K562 (cell line): ENCODE measurements around the gene NRARP. TPM values are rescaled to one million over a fixed set of nuclear protein-coding genes. Genes with fewer than 3 reads are reported as not detected.

ENCODE experiments used
- ATAC-seq: fragments of 200-7000 bp; cut with Tn5 transposase; 3 replicates; pipeline ENCODE4 v1.9.1; 2020; ENCODE audit warnings: moderate library complexity
- BruUV-seq: library from RNA; stranded (reverse); fragments of 400-500 nt; replicated peaks from 2 replicates; lab custom pipeline; 2021; lab: Mats Ljungman, UMichigan
- CTCF ChIA-PET: fragments of 300-600 bp; formaldehyde crosslinking; extraction: SDS; loops from one replicate; lab custom pipeline; 2021; ENCODE audit warnings: low intra/inter-chr PET ratio; lab: Yijun Ruan, JAX
- POLR2A ChIA-PET: fragments of 300-600, 350-650 bp; sonication (Branson Sonifier 250); formaldehyde crosslinking; extraction: SDS; loops from one replicate; lab custom pipeline; 2021; ENCODE audit warnings: antibody characterized with exemption, inconsistent platforms; lab: Yijun Ruan, JAX
- DNase-seq, 4 experiments: peaks; one replicate each; pipeline versions ENCODE4 v3.0.0 to v3.0.0-alpha.2; 2011 to 2018; ENCODE audit warnings: low spot score in 3 of 4, mixed read lengths in 3 of 4; ENCODE audit errors: extremely low read depth in 1 of 4
- FAIRE-seq: peaks from 2 replicates; lab custom pipeline; 2011; peaks lifted over from hg19 to GRCh38; lab: Jason Lieb, UNC
- H2AFZ ChIP-seq: 2 replicates; pipeline ENCODE4 v1.6.0; 2011; ENCODE audit warnings: low read depth, low read length, control low read depth, inconsistent platforms
- H3K27ac ChIP-seq: fragments of 200-600 bp; 3 replicates; pipeline ENCODE4 v1.8.0; 2011; ENCODE audit warnings: low read depth, mild to moderate bottlenecking, control low read depth, inconsistent platforms, low read length, moderate library complexity, mixed read lengths; ENCODE audit errors: extremely low read depth
- H3K27me3 ChIP-seq, 2 experiments: fragments of 300-600 bp in 1 of 2; 2 replicates in 1 of 2; 3 replicates in 1 of 2; pipeline versions ENCODE4 v1.6.0 to v1.8.0; 2011; ENCODE audit warnings: inconsistent platforms in 2 of 2, low read length in 2 of 2, mild to moderate bottlenecking in 1 of 2, mixed read lengths in 1 of 2, moderate library complexity in 1 of 2; ENCODE audit not compliant: control insufficient read depth in 2 of 2, insufficient read depth in 2 of 2
- H3K36me3 ChIP-seq: fragments of 300-600 bp; 3 replicates; pipeline ENCODE4 v1.8.0; 2011; ENCODE audit warnings: mild to moderate bottlenecking, low read length, inconsistent platforms; ENCODE audit not compliant: control insufficient read depth, insufficient read depth
- H3K4me1 ChIP-seq, 2 experiments: fragments of 200-600 bp in 1 of 2; replicated peaks in 1 of 2; 2 replicates in 1 of 2; 3 replicates in 1 of 2; pipeline versions ENCODE4 v1.5.1 to v1.8.0; 2011; ENCODE audit warnings: inconsistent platforms in 2 of 2, low read length in 2 of 2, mild to moderate bottlenecking in 1 of 2, mixed read lengths in 1 of 2, moderate library complexity in 1 of 2; ENCODE audit not compliant: control insufficient read depth in 2 of 2, insufficient read depth in 2 of 2
- H3K4me2 ChIP-seq: 2 replicates; pipeline ENCODE4 v1.6.1; 2011; ENCODE audit warnings: low read length, control low read depth, inconsistent platforms, mixed read lengths; ENCODE audit not compliant: insufficient read depth
- H3K4me3 ChIP-seq: fragments of 200-600 bp; sonication (generic), shearing (Covaris generic); 2 replicates; pipeline ENCODE4 v1.5.1; 2016; ENCODE audit warnings: control low read depth, inconsistent platforms
- H3K79me2 ChIP-seq: fragments of 200-600 bp; 3 replicates; pipeline ENCODE4 v1.8.0; 2011; ENCODE audit warnings: low read length, inconsistent platforms; ENCODE audit not compliant: control insufficient read depth, insufficient read depth
- H3K9ac ChIP-seq, 2 experiments: 2 replicates each; pipeline versions ENCODE4 v1.6.0 to v1.6.1; 2011; ENCODE audit warnings: low read depth in 2 of 2, low read length in 2 of 2, control low read depth in 1 of 2, inconsistent platforms in 1 of 2, mild to moderate bottlenecking in 1 of 2, mixed read lengths in 1 of 2; ENCODE audit not compliant: insufficient read depth in 1 of 2
- H3K9me1 ChIP-seq: one replicate; pipeline ENCODE4 v1.6.0; 2011; ENCODE audit warnings: inconsistent platforms, mild to moderate bottlenecking, low read length, moderate library complexity; ENCODE audit not compliant: control insufficient read depth, insufficient read depth
- H3K9me3 ChIP-seq: replicated peaks from 2 replicates; pipeline ENCODE4 v1.5.1; 2011; ENCODE audit warnings: low read depth, low read length, inconsistent platforms; ENCODE audit not compliant: control insufficient read depth, insufficient read depth
- H4K20me1 ChIP-seq: replicated peaks from 2 replicates; pipeline ENCODE4 v1.6.1; 2011; ENCODE audit warnings: low read length, inconsistent platforms, mixed read lengths; ENCODE audit not compliant: control insufficient read depth, insufficient read depth
- CREB3L1 ChIP-seq: fragments of 450-650 bp; IDR thresholded peaks from 2 replicates; pipeline ENCODE4 v1.6.1; 2014; ENCODE audit warnings: low read depth, mild to moderate bottlenecking, moderate library complexity, borderline replicate concordance
- CTCF ChIP-seq, 3 experiments: IDR thresholded peaks in 2 of 3; conservative IDR thresholded peaks in 1 of 3; 2 replicates each; pipeline ENCODE4 v1.5.1; 2011 to 2012; ENCODE audit warnings: low read length in 3 of 3, mild to moderate bottlenecking in 3 of 3, control low read depth in 2 of 3, improper control_type of control experiment in 1 of 3, inconsistent platforms in 1 of 3, low read depth in 1 of 3, mixed read lengths in 1 of 3, moderate library complexity in 1 of 3; ENCODE audit not compliant: insufficient read depth in 2 of 3
- FOXA1 ChIP-seq: fragments of 450-650 bp; IDR thresholded peaks from 2 replicates; pipeline ENCODE4 v1.6.1; 2016; ENCODE audit warnings: mild to moderate bottlenecking, borderline replicate concordance
- GATAD2A ChIP-seq: fragments of 450-650 bp; IDR thresholded peaks from 2 replicates; pipeline ENCODE4 v1.6.1; 2017
- HIVEP1 ChIP-seq: fragments of 250-450 bp; sonication (Bioruptor Pico); IDR thresholded peaks from 2 replicates; pipeline ENCODE4 v1.4.0; 2020; ENCODE audit warnings: mild to moderate bottlenecking
- ILK ChIP-seq: fragments of 450-650 bp; IDR thresholded peaks from 2 replicates; pipeline ENCODE4 v1.6.1; 2016; ENCODE audit warnings: missing genetic modification characterization, low read depth, mild to moderate bottlenecking, missing compliant biosample characterization, moderate library complexity, borderline replicate concordance
- KAT7 ChIP-seq: sonication (generic); formaldehyde crosslinking; IDR thresholded peaks from 2 replicates; pipeline ENCODE4 v1.8.0; 2022; ENCODE audit warnings: missing genetic modification reagents, mild to moderate bottlenecking, borderline replicate concordance
- MXI1 ChIP-seq: IDR thresholded peaks from 2 replicates; pipeline ENCODE4 v1.6.1; 2011; ENCODE audit warnings: low read depth, mild to moderate bottlenecking, improper control_type of control experiment, low read length
- NFE2 ChIP-seq: IDR thresholded peaks from 2 replicates; pipeline ENCODE4 v1.6.1; 2014; ENCODE audit warnings: antibody characterized with exemption, low read depth
- NR1H2 ChIP-seq: sonication (generic); formaldehyde crosslinking; IDR thresholded peaks from 2 replicates; pipeline ENCODE4 v1.4.0; 2020; ENCODE audit warnings: mild to moderate bottlenecking, missing genetic modification reagents
- SFPQ ChIP-seq: fragments of 200-400 bp; formaldehyde crosslinking; IDR thresholded peaks from 2 replicates; pipeline ENCODE4 v1.6.1; 2017; ENCODE audit warnings: mild to moderate bottlenecking, low read depth, low read length, moderate library complexity
- TAF7 ChIP-seq: fragments of 450-650 bp; IDR thresholded peaks from 2 replicates; pipeline ENCODE4 v1.6.1; 2016; ENCODE audit warnings: missing genetic modification characterization, missing compliant biosample characterization
- ZNF583 ChIP-seq: fragments of 250-450 bp; sonication (Bioruptor Pico); IDR thresholded peaks from 2 replicates; pipeline ENCODE4 v1.4.0; 2020
- ZNF644 ChIP-seq: fragments of 200-800 bp; sonication (Bioruptor generic); IDR thresholded peaks from 2 replicates; pipeline ENCODE4 v1.6.1; 2016; ENCODE audit warnings: low read depth, missing genetic modification characterization, missing compliant biosample characterization
- WGBS: fragments of 100-300 bp; shearing (Covaris generic); methylation state at CpG from one replicate; pipeline ENCODE4 v1.1.6; 2016; ENCODE audit warnings: low coverage, mixed read lengths; ENCODE audit not compliant: insufficient coverage; ENCODE audit errors: missing lambda C conversion rate; 5-methylcytosine and 5-hydroxymethylcytosine counted together
- in situ Hi-C: fragments of 300-500 bp; cut with MboI; formaldehyde crosslinking; loops from 4 replicates; pipeline ENCODE4 v1.15.0; 2018; ENCODE audit warnings: inconsistent platforms, mixed read lengths
- intact Hi-C: fragments of 100-400 bp; cut with micrococcal nuclease; formaldehyde crosslinking; loops from 2 replicates; pipeline ENCODE4 v1.14.2; 2022
- polyA plus RNA-seq, 8 experiments: library from polyadenylated mRNA; depleted of rRNA in 4 of 8; stranded (reverse) in 5 of 8; unstranded in 3 of 8; fragments of >200 nt; fragmentation: Nextera tagmentation in 2 of 8; fragmentation: Illumina TruSeq in 1 of 8; extraction: Ambion mirVana in 2 of 8; extraction: Trizol in 1 of 8; gene quantifications; 2 replicates each; pipeline versions ENCODE4 v1.2.1 to v1.2.3, GENCODE V29; 2011 to 2014; ENCODE audit warnings: inconsistent platforms in 1 of 8, missing spikeins in 1 of 8
- total RNA-seq, 7 experiments: library from RNA; depleted of rRNA in 6 of 7; stranded (reverse); fragments of >200 nt in 6 of 7; fragmentation: Illumina TruSeq in 2 of 7; extraction: Trizol in 2 of 7; gene quantifications; 2 replicates each; pipeline versions ENCODE4 v1.2.1 to v1.2.3, GENCODE V29; 2011 to 2021; ENCODE audit warnings: low replicate concordance in 1 of 7

Gene NRARP
- total and polyA plus RNA-seq, 9 of the 15 experiments (the other 6 are each of a cell fraction or from before 2014, with no cell fraction given), result 2.0 to 24.5 (median 7.2) TPM; not detected in 2

DNA sequence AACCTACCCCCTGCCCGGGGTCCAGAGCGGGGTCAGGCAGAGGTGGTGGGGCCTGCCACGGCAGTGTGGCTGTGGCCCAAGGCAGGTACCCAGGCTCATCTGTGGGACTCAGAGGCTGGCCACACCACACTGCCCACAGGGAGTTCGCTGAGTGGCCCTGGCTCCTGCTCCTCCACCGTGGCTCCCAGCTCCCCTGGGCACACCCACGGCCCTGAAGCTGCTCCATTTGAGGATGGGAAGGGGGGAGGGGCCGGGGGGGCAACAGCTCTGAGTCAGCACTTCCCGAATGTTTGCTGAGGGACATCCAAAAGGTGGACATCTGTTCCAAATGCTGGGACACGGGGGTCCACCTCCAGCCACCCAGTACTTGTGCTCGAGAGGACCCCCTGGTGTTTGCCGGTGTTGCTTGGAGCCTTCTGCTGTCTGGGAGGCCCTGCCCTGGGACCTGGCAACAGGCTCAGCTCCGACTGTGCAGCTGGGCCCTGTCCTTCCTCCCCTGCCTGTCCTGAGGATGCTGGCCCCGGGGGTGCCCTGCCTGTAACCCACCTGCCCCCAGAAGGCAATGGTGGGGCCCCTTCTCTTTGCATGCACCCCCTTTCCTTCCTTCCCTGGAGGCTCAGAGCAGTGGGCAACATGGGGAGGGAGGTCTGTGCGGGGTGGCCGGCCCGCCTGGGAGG lies 2.5 kb upstream of the NRARP start:
- peaks cover 24 to 87% of the 10 kb centered on the region in 2 experiments for H3K4me1 ChIP-seq
- H3K36me3 ChIP-seq, result no peaks in the 10 kb centered on the region
- 44% methylated on average over 13 of the region's 16 CpGs for WGBS
- peaks cover 7% of the 10 kb centered on the region for H3K9me1 ChIP-seq
- POLR2A ChIA-PET, result interaction anchor here (0.6 to 2.3 kb wide), 5 partner anchors 9 to 119 kb away, joined by 3 to 10 read pairs (median 3); partner anchors contain the start of genes EXD3 and NOXA1
- H3K4me3 ChIP-seq, result no peak overlapping the region
- H4K20me1 ChIP-seq, result peaks cover 13% of the 10 kb centered on the region
- no peaks in the 10 kb centered on the region for H3K27me3 ChIP-seq
- H3K27ac ChIP-seq, result no peak overlapping the region
- H3K9me3 ChIP-seq, result no peaks in the 10 kb centered on the region
- no peak overlapping the region for H2AFZ ChIP-seq
- peaks cover 22% of the 10 kb centered on the region for H3K79me2 ChIP-seq
- DNase-seq, result no peak
- CTCF ChIA-PET, result no interaction called here
- intact Hi-C loops, result loop anchor here (5.0 to 10.0 kb wide), 4 partner anchors 62 to 228 kb away; partner anchors contain the start of genes EXD3, NOXA1 and TUBB4B
- no peak overlapping the region for H3K4me2 ChIP-seq
- in situ Hi-C loops, result no loop called here
- ATAC-seq, result no peak
- H3K9ac ChIP-seq, result no peak overlapping the region
- FAIRE-seq, result no peak
- BruUV-seq, result no TSS peak
- TF ChIP-seq NR1H2 (CRISPR knock-in tag), result no peak
- peak; percentile 23 to 34 (median 32); a peak in 5 of 6 replicates for TF ChIP-seq CTCF (IDR thresholded peaks at IDR 0.05 in 2 of 3, conservative IDR thresholded peaks at IDR 0.05 in 1 of 3; ENCODE audit: insufficient read depth in 2 of 3, low read depth in 1 of 3, low read length in 3 of 3)
- TF ChIP-seq GATAD2A, result no peak
- no peak for TF ChIP-seq ZNF583 (CRISPR knock-in tag)
- no peak for TF ChIP-seq SFPQ
- TF ChIP-seq CREB3L1, result no peak
- no peak for TF ChIP-seq TAF7 (tag)
- TF ChIP-seq HIVEP1 (CRISPR knock-in tag), result no peak
- TF ChIP-seq ILK (tag), result no peak
- no peak for TF ChIP-seq ZNF644 (tag)
- TF ChIP-seq FOXA1, result no peak
- TF ChIP-seq KAT7 (CRISPR knock-in tag), result no peak
- TF ChIP-seq NFE2, result 0 out of 2 replicates have a peak, but pooled peaks have one; percentile 14
- TF ChIP-seq MXI1, result no peak
